GM10266 (cell line): ENCODE results near the gene SLC9A8.

ENCODE experiments used
- DNase-seq: peaks from one replicate; pipeline ENCODE4 v3.0.0; 2012; ENCODE audit errors: extremely low spot score
- CTCF ChIP-seq: IDR thresholded peaks from 2 replicates; pipeline ENCODE4 v1.5.1; 2012; ENCODE audit warnings: mild to moderate bottlenecking, low read depth; ENCODE audit not compliant: control insufficient read depth, insufficient read depth; ENCODE audit errors: missing control alignments

Gene SLC9A8

GRCh38 chr20:49790077-49790798 is 22.4 kb upstream of the SLC9A8 start:
- DNase-seq: no peak
- no peak for TF ChIP-seq CTCF

- no peak for DNase-seq
- no peak for TF ChIP-seq CTCF
These were observed 21.5 kb upstream of the SLC9A8 start for GRCh38 chr20:49791165-49791564.

- no peak for DNase-seq
- no peak for TF ChIP-seq CTCF
These were observed 20.6 kb upstream of the SLC9A8 start for GRCh38 chr20:49792006-49792405.

- DNase-seq: no peak
- no peak for TF ChIP-seq CTCF
These were observed 20.0 kb upstream of the SLC9A8 start for GRCh38 chr20:49792611-49793010.

- TF ChIP-seq CTCF: no peak
- no peak for DNase-seq
These were observed 18.1 kb upstream of the SLC9A8 start for GRCh38 chr20:49794336-49795134.

- no peak for DNase-seq
- TF ChIP-seq CTCF: no peak
These were observed 17.5 kb upstream of the SLC9A8 start for GRCh38 chr20:49795135-49795424.
